SK-N-SH (cell line): ENCODE measurements around the gene IL1RL2.

Experiments used
- CHD2 ChIP-seq: fragments of 150-350 bp; IDR thresholded peaks from 2 replicates; pipeline ENCODE4 v1.6.1; 2018; ENCODE audit warnings: low read length; ENCODE audit not compliant: partially characterized antibody
- CTCF ChIP-seq: fragments of 200-600 bp; sonication (generic); IDR thresholded peaks from 2 replicates; pipeline ENCODE4 v1.6.1; 2017; ENCODE audit warnings: antibody characterized with exemption, mild to moderate bottlenecking, moderate library complexity
- ELF1 ChIP-seq: IDR thresholded peaks from 2 replicates; pipeline ENCODE4 v1.4.0; 2012
- EP300 ChIP-seq, 2 experiments: IDR thresholded peaks; 2 replicates each; pipeline versions ENCODE4 v1.4.0 to v1.6.1; 2012; ENCODE audit warnings: borderline replicate concordance in 1 of 2, low read depth in 1 of 2, low read length in 1 of 2
- FOXJ3 ChIP-seq: sonication (generic); formaldehyde crosslinking; IDR thresholded peaks from 2 replicates; pipeline ENCODE4 v1.5.1; 2020; ENCODE audit warnings: mild to moderate bottlenecking, missing genetic modification reagents
- FOXM1 ChIP-seq: IDR thresholded peaks from 2 replicates; pipeline ENCODE4 v1.4.0; 2012; ENCODE audit warnings: low read depth, mild to moderate bottlenecking
- MAX ChIP-seq: IDR thresholded peaks from 2 replicates; pipeline ENCODE4 v1.4.0; 2012; ENCODE audit warnings: low read depth
- MXI1 ChIP-seq: IDR thresholded peaks from 2 replicates; pipeline ENCODE4 v1.6.1; 2012; ENCODE audit warnings: mild to moderate bottlenecking, low read depth, low read length, improper control_type of control experiment
- POLR2AphosphoS5 ChIP-seq: IDR thresholded peaks from 2 replicates; pipeline ENCODE4 v1.6.1; 2012; ENCODE audit warnings: low read depth, low read length
- RAD21 ChIP-seq: IDR thresholded peaks from 2 replicates; pipeline ENCODE4 v1.6.1; 2012; ENCODE audit warnings: mild to moderate bottlenecking, low read length
- REST ChIP-seq: IDR thresholded peaks from 2 replicates; pipeline ENCODE4 v1.6.1; 2012; ENCODE audit warnings: mild to moderate bottlenecking, low read depth, low read length, moderate library complexity
- SIN3A ChIP-seq: IDR thresholded peaks from 2 replicates; pipeline ENCODE4 v1.6.1; 2012; ENCODE audit warnings: low read depth, mild to moderate bottlenecking, low read length, moderate library complexity, borderline replicate concordance
- TCF12 ChIP-seq: IDR thresholded peaks from 2 replicates; pipeline ENCODE4 v1.4.0; 2012
- TEAD4 ChIP-seq: IDR thresholded peaks from 2 replicates; pipeline ENCODE4 v1.4.0; 2012; ENCODE audit warnings: mild to moderate bottlenecking, borderline replicate concordance; ENCODE audit not compliant: insufficient read depth

GRCh38 chr2:102200539-102200938, 13.7 kb downstream of the IL1RL2 start:
- TF ChIP-seq RAD21 (no peak), ELF1 (no peak), FOXJ3 (no peak), CTCF (no peak), EP300 (IDR thresholded peaks at IDR 0.05; ENCODE audit: borderline replicate concordance in 1 of 2, low read depth in 1 of 2, low read length in 1 of 2) (no peak), CHD2 (no peak), POLR2AphosphoS5 (no peak), REST (no peak), TEAD4 (no peak), MXI1 (no peak), TCF12 (no peak), SIN3A (no peak), MAX (no peak), FOXM1 (no peak)
